Measurements from ENCODE around the gene DOCK9. TPM values are rescaled to one million over a fixed set of nuclear protein-coding genes. Genes with fewer than 3 reads are reported as not detected.

DOCK9 gene
- total and polyA plus RNA-seq, 8 donors = 7.5 to 26.3 (median 16.3) TPM

DNA sequence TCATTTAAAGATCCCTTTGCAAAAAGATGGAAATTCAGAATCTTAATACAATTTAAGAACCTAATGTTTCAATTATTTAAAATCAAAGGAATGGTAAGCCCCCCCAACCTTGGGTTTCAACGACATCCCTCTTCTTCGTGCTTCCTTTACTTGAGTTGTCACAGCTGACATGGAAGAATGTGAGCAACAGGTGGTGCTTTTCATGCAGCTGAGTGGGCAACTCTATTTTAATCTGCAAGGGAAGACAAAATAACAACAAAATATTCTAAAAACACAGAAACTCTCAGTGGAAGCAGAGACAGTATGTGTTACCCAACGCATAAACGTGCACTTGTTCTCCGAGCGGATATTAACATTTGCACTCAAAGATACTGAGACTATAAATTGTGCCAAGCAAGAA, 92.3 kb downstream of the DOCK9 start:
- Histone ChIP-seq H3K9me3 (no peaks in the 10 kb centered on the region), H3K27me3 (no peaks in the 10 kb centered on the region), H3K4me3 (no peak overlapping the region), H3K36me3 (peaks cover 0 to 23% (median 7%) of the 10 kb centered on the region in 3 donors), H3K4me1 (no peaks in the 10 kb centered on the region), H3K27ac (no peak overlapping the region)
- no peak for ATAC-seq
- DNase-seq = no peak
- WGBS, 2 donors = 96% methylated on average over 6 of the region's 6 CpGs
- TF ChIP-seq, protein P1, sequence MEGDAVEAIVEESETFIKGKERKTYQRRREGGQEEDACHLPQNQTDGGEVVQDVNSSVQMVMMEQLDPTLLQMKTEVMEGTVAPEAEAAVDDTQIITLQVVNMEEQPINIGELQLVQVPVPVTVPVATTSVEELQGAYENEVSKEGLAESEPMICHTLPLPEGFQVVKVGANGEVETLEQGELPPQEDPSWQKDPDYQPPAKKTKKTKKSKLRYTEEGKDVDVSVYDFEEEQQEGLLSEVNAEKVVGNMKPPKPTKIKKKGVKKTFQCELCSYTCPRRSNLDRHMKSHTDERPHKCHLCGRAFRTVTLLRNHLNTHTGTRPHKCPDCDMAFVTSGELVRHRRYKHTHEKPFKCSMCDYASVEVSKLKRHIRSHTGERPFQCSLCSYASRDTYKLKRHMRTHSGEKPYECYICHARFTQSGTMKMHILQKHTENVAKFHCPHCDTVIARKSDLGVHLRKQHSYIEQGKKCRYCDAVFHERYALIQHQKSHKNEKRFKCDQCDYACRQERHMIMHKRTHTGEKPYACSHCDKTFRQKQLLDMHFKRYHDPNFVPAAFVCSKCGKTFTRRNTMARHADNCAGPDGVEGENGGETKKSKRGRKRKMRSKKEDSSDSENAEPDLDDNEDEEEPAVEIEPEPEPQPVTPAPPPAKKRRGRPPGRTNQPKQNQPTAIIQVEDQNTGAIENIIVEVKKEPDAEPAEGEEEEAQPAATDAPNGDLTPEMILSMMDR (IDR thresholded peaks at IDR 0.05) = no peak
- FAIRE-seq = no peak
- intact Hi-C loops (cut with DNase I) = no loop called here

DNA sequence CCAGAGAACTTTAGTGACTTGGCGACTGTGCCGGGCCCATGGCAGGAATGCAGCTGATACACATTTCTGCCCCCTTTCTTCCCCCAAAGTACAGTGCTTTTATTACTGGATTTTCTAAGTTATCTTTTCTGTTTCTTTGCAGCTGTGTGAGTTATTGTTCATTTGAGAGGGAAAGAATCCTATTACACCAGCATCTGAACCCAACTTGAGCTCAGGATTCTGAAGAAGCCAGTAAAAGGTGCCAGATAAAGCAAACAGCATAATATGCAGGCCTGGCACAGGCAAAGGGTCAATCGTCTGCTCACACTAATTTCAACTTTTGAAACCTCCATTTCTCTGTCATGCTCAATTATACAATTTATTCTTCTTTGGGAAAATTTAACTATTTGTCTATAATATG, 93.9 kb downstream of the DOCK9 start:
- FAIRE-seq (no peak), ATAC-seq (no peak), DNase-seq (no peak)
- 62 to 63% methylated on average over 3 of the region's 3 CpGs for WGBS, 2 donors
- intact Hi-C loops (cut with DNase I) = no loop called here
- no peaks in the 10 kb centered on the region for H3K4me1 ChIP-seq
- TF ChIP-seq, protein P1 (IDR thresholded peaks at IDR 0.05) = no peak
- peaks cover 0 to 36% (median 11%) of the 10 kb centered on the region in 3 donors for H3K36me3 ChIP-seq
- no peak overlapping the region for H3K4me3 ChIP-seq
- no peaks in the 10 kb centered on the region for H3K27me3 ChIP-seq
- H3K27ac ChIP-seq = no peak overlapping the region
- H3K9me3 ChIP-seq = no peaks in the 10 kb centered on the region

DNA sequence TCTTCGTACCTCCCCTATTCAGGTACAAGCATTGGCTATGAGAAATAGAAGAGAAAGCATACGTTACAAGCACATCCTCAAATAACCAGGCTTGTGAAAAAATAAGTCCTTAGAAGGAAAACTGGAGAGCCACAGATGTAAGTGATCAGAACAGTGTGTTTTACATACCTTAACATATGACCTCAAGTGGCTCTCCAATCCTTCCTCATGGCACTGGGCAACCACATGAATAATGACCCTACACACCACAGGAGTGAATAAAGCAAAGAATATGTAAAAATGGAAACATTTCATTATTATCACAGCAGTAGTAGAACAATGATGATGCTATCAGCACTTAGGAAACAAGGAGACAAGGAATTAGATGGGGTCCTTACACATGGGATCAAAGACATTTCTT, 96.5 kb downstream of the DOCK9 start:
- WGBS, 2 donors = 94 to 96% methylated on average over 2 of the region's 2 CpGs
- Histone ChIP-seq H3K4me3 (no peak overlapping the region), H3K27me3 (no peaks in the 10 kb centered on the region), H3K36me3 (peaks cover 0 to 36% (median 11%) of the 10 kb centered on the region in 3 donors), H3K9me3 (no peaks in the 10 kb centered on the region), H3K4me1 (no peaks in the 10 kb centered on the region), H3K27ac (no peak overlapping the region)
- ATAC-seq = no peak
- no peak for FAIRE-seq
- intact Hi-C loops (cut with DNase I) = no loop called here
- TF ChIP-seq, protein P1 (IDR thresholded peaks at IDR 0.05) = no peak
- no peak for DNase-seq

DNA sequence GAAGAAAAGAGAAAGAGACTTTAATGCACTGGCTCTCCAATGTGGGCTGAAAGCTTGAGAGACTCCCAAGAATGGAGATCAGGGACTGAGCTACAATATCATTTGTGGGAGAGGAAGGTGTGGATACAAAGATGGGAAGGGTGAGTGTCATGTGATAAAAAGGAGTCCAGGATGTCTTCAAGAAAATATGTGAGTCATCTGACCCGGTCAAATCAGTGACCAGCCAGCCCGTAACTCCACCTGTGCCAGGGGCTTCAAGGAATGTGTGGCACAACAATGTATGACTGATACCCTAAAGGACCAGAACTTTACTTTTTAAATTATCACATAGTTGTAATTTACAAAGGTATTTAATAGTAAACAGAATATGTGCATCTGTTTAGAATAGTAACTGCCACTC, 97.2 kb downstream of the DOCK9 start:
- peaks cover 0 to 36% (median 11%) of the 10 kb centered on the region in 3 donors for H3K36me3 ChIP-seq
- H3K27me3 ChIP-seq = no peaks in the 10 kb centered on the region
- WGBS, 2 donors = 95 to 96% methylated on average over 2 of the region's 2 CpGs
- TF ChIP-seq, protein P1 (IDR thresholded peaks at IDR 0.05) = no peak
- H3K4me1 ChIP-seq = no peaks in the 10 kb centered on the region
- intact Hi-C loops (cut with DNase I) = no loop called here
- no peak overlapping the region for H3K4me3 ChIP-seq
- ATAC-seq (no peak), FAIRE-seq (no peak), DNase-seq (no peak)
- no peaks in the 10 kb centered on the region for H3K9me3 ChIP-seq
- H3K27ac ChIP-seq = no peak overlapping the region

DNA sequence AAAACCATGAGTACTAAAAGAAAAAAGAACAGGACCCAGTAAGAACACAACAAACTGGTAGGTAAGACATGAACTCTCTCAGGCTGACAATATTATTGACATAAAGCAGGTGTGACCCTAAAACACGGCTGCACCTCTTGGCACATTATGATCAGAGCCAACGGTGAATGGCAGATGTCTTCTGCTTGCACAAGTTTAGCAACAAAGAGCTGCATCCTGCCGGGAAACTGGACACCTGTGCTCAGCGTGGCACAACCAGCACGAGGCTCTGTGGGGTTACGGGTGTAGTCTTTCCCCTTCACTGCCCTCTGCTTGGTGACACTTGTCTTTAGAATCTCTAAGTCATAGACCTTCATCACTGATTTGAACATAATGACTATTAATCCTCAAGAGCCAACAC, 97.9 kb downstream of the DOCK9 start:
- H3K9me3 ChIP-seq = no peaks in the 10 kb centered on the region
- H3K4me3 ChIP-seq = no peak overlapping the region
- TF ChIP-seq, protein P1 (IDR thresholded peaks at IDR 0.05) = no peak
- 36 to 43% methylated on average over 6 of the region's 6 CpGs for WGBS, 2 donors
- H3K27ac ChIP-seq = no peak overlapping the region
- DNase-seq (no peak), ATAC-seq (no peak), FAIRE-seq (no peak)
- H3K36me3 ChIP-seq = peaks cover 0 to 33% (median 11%) of the 10 kb centered on the region in 3 donors
- H3K4me1 ChIP-seq = no peaks in the 10 kb centered on the region
- intact Hi-C loops (cut with DNase I) = no loop called here
- no peaks in the 10 kb centered on the region for H3K27me3 ChIP-seq

Measured in pancreas (tissue), 10 donors.